ENCODE results near the gene NIPAL1. TPM values are rescaled to one million over a fixed set of nuclear protein-coding genes. Genes with fewer than 3 reads are reported as not detected.

NIPAL1 gene
- total and polyA plus RNA-seq, 4 donors, result 0.81 to 2.3 (median 1.1) TPM; not detected in 1

GRCh38 chr4:48017108-48017571 is 568 bp downstream of the NIPAL1 start:
- no peak overlapping the region for H3K27ac ChIP-seq (ENCODE audit: low read depth in 1 of 2, low read length in 2 of 2)
- WGBS, 2 donors, result 0 to 1% methylated on average over 35 of the region's 35 CpGs
- H3K27me3 ChIP-seq (ENCODE audit: control insufficient read depth in 1 of 2, insufficient read depth in 2 of 2, low read length in 1 of 2), result peaks cover 0 to 2% of the 10 kb centered on the region in 2 donors
- intact Hi-C loops (cut with DNase I), result loop anchor here in 1 of 2 donors (10.0 kb wide), 1 partner anchor 102 kb away; the partner anchor contains the start of gene NFXL1
- no peaks in the 10 kb centered on the region for H3K9me3 ChIP-seq (ENCODE audit: control insufficient read depth, low read length)
- peak overlapping the region; percentile 51 for H3K4me3 ChIP-seq (ENCODE audit: low read length in 2 of 2)
- H3K36me3 ChIP-seq (ENCODE audit: control insufficient read depth in 1 of 2, insufficient read depth in 2 of 2, low read length in 1 of 2), result no peaks in the 10 kb centered on the region
- peak; percentile 64 for ATAC-seq (ENCODE audit: low FRiP score)
- peak; percentile 76 to 91 for DNase-seq
- no peaks in the 10 kb centered on the region for H3K4me1 ChIP-seq (ENCODE audit: control insufficient read depth in 1 of 2, insufficient read depth in 2 of 2, low read length in 2 of 2)

DNA sequence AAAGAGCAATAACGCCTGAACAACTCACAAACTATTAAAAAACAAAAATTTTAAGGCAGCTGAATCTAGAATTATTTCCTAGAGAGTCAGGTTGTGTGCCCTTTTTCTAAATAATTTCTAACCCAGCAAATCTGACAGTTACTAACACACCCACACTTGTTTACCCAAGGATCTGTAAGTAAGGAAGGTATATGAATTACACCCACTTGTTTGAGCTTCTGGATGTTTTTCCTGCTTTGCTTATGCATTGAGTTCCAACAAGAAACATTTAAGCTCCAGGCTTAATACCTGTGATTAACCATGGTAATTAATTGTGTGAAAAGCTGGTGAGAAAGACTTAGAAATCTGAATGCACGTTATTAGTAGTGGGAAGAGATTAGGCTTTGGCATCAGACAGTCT is 1.5 kb downstream of the NIPAL1 start:
- DNase-seq (no peak), ATAC-seq (ENCODE audit: low FRiP score) (no peak)
- Histone ChIP-seq H3K4me1 (ENCODE audit: control insufficient read depth in 1 of 2, insufficient read depth in 2 of 2, low read length in 2 of 2) (no peaks in the 10 kb centered on the region), H3K27me3 (ENCODE audit: control insufficient read depth in 1 of 2, insufficient read depth in 2 of 2, low read length in 1 of 2) (peaks cover 0 to 2% of the 10 kb centered on the region in 2 donors), H3K4me3 (ENCODE audit: low read length in 2 of 2) (no peak overlapping the region), H3K27ac (ENCODE audit: low read depth in 1 of 2, low read length in 2 of 2) (no peak overlapping the region), H3K9me3 (ENCODE audit: control insufficient read depth, low read length) (no peaks in the 10 kb centered on the region), H3K36me3 (ENCODE audit: control insufficient read depth in 1 of 2, insufficient read depth in 2 of 2, low read length in 1 of 2) (no peaks in the 10 kb centered on the region)
- intact Hi-C loops (cut with DNase I), result loop anchor here in 1 of 2 donors (10.0 kb wide), 1 partner anchor 103 kb away; the partner anchor contains the start of gene NFXL1
- 80 to 82% methylated on average over 2 of the region's 2 CpGs for WGBS, 2 donors

GRCh38 chr4:48021100-48021499 is 4.5 kb downstream of the NIPAL1 start:
- no peak for DNase-seq
- Histone ChIP-seq H3K27me3 (ENCODE audit: control insufficient read depth in 1 of 2, insufficient read depth in 2 of 2, low read length in 1 of 2) (peaks cover 0 to 2% of the 10 kb centered on the region in 2 donors), H3K9me3 (ENCODE audit: control insufficient read depth, low read length) (no peaks in the 10 kb centered on the region), H3K4me1 (ENCODE audit: control insufficient read depth in 1 of 2, insufficient read depth in 2 of 2, low read length in 2 of 2) (no peaks in the 10 kb centered on the region), H3K4me3 (ENCODE audit: low read length in 2 of 2) (no peak overlapping the region), H3K27ac (ENCODE audit: low read depth in 1 of 2, low read length in 2 of 2) (no peak overlapping the region), H3K36me3 (ENCODE audit: control insufficient read depth in 1 of 2, insufficient read depth in 2 of 2, low read length in 1 of 2) (no peaks in the 10 kb centered on the region)
- no peak for ATAC-seq (ENCODE audit: low FRiP score)
- intact Hi-C loops (cut with DNase I), result no loop called here
- 64 to 99% methylated on average over 1 of the region's 1 CpG for WGBS, 2 donors

- Histone ChIP-seq H3K9me3 (ENCODE audit: control insufficient read depth, low read length) (no peaks in the 10 kb centered on the region), H3K36me3 (ENCODE audit: control insufficient read depth in 1 of 2, insufficient read depth in 2 of 2, low read length in 1 of 2) (no peaks in the 10 kb centered on the region), H3K4me1 (ENCODE audit: control insufficient read depth in 1 of 2, insufficient read depth in 2 of 2, low read length in 2 of 2) (no peaks in the 10 kb centered on the region), H3K4me3 (ENCODE audit: low read length in 2 of 2) (no peak overlapping the region), H3K27me3 (ENCODE audit: control insufficient read depth in 1 of 2, insufficient read depth in 2 of 2, low read length in 1 of 2) (peaks cover 0 to 2% of the 10 kb centered on the region in 2 donors), H3K27ac (ENCODE audit: low read depth in 1 of 2, low read length in 2 of 2) (no peak overlapping the region)
- WGBS, 2 donors, result 40 to 50% methylated on average over 3 of the region's 3 CpGs
- intact Hi-C loops (cut with DNase I), result no loop called here
- DNase-seq, result no peak
- ATAC-seq (ENCODE audit: low FRiP score), result no peak
These were observed 5.7 kb downstream of the NIPAL1 start for GRCh38 chr4:48022192-48022799.

- Histone ChIP-seq H3K27me3 (ENCODE audit: control insufficient read depth in 1 of 2, insufficient read depth in 2 of 2, low read length in 1 of 2) (peaks cover 0 to 2% of the 10 kb centered on the region in 2 donors), H3K4me3 (ENCODE audit: low read length in 2 of 2) (no peak overlapping the region), H3K27ac (ENCODE audit: low read depth in 1 of 2, low read length in 2 of 2) (no peak overlapping the region), H3K9me3 (ENCODE audit: control insufficient read depth, low read length) (no peaks in the 10 kb centered on the region), H3K36me3 (ENCODE audit: control insufficient read depth in 1 of 2, insufficient read depth in 2 of 2, low read length in 1 of 2) (no peaks in the 10 kb centered on the region), H3K4me1 (ENCODE audit: control insufficient read depth in 1 of 2, insufficient read depth in 2 of 2, low read length in 2 of 2) (no peaks in the 10 kb centered on the region)
- no peak for ATAC-seq (ENCODE audit: low FRiP score)
- 85 to 87% methylated on average over 4 of the region's 4 CpGs for WGBS, 2 donors
- DNase-seq, result no peak
- intact Hi-C loops (cut with DNase I), result no loop called here
These were observed 8.0 kb downstream of the NIPAL1 start for GRCh38 chr4:48024522-48024921.

GRCh38 chr4:48025005-48025404 is 8.4 kb downstream of the NIPAL1 start:
- H3K36me3 ChIP-seq (ENCODE audit: control insufficient read depth in 1 of 2, insufficient read depth in 2 of 2, low read length in 1 of 2), result no peaks in the 10 kb centered on the region
- 3 to 6% methylated on average over 2 of the region's 2 CpGs for WGBS, 2 donors

GRCh38 chr4:48027653-48028052 is 11.1 kb downstream of the NIPAL1 start:
- Histone ChIP-seq H3K4me1 (ENCODE audit: control insufficient read depth in 1 of 2, insufficient read depth in 2 of 2, low read length in 2 of 2) (no peaks in the 10 kb centered on the region), H3K4me3 (ENCODE audit: low read length in 2 of 2) (no peak overlapping the region), H3K36me3 (ENCODE audit: control insufficient read depth in 1 of 2, insufficient read depth in 2 of 2, low read length in 1 of 2) (no peaks in the 10 kb centered on the region), H3K27me3 (ENCODE audit: control insufficient read depth in 1 of 2, insufficient read depth in 2 of 2, low read length in 1 of 2) (no peaks in the 10 kb centered on the region), H3K27ac (ENCODE audit: low read depth in 1 of 2, low read length in 2 of 2) (no peak overlapping the region), H3K9me3 (ENCODE audit: control insufficient read depth, low read length) (no peaks in the 10 kb centered on the region)
- intact Hi-C loops (cut with DNase I), result no loop called here
- DNase-seq, result no peak
- ATAC-seq (ENCODE audit: low FRiP score), result no peak

More at GRCh38 chr4:48025005-48025404, 8.4 kb downstream of the NIPAL1 start:
- Histone ChIP-seq H3K27ac (ENCODE audit: low read depth in 1 of 2, low read length in 2 of 2) (no peak overlapping the region), H3K4me1 (ENCODE audit: control insufficient read depth in 1 of 2, insufficient read depth in 2 of 2, low read length in 2 of 2) (no peaks in the 10 kb centered on the region), H3K9me3 (ENCODE audit: control insufficient read depth, low read length) (no peaks in the 10 kb centered on the region), H3K4me3 (ENCODE audit: low read length in 2 of 2) (no peak overlapping the region), H3K27me3 (ENCODE audit: control insufficient read depth in 1 of 2, insufficient read depth in 2 of 2, low read length in 1 of 2) (peaks cover 0 to 2% of the 10 kb centered on the region in 2 donors)
- ATAC-seq (ENCODE audit: low FRiP score) (no peak), DNase-seq (no peak)
- intact Hi-C loops (cut with DNase I), result no loop called here

DNA sequence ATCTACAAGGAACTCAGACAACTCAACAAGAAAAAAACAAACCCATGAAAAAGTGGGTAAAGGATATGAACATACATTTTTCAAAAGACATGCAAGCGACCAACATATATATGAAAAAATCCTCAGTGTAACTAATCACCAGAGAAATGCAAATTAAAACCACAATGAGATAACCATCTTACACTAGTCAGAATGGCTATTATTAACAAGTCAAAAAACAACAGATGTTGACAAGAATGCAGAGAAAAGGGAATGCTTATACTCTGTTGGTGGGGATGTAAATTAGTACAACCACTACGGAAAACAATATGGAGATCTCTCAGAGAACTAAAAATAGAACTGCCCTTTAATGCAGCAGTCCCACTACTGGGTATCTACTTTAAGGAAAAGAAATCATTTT is 12.1 kb downstream of the NIPAL1 start:
- Histone ChIP-seq H3K4me3 (ENCODE audit: low read length in 2 of 2) (no peak overlapping the region), H3K36me3 (ENCODE audit: control insufficient read depth in 1 of 2, insufficient read depth in 2 of 2, low read length in 1 of 2) (no peaks in the 10 kb centered on the region), H3K27me3 (ENCODE audit: control insufficient read depth in 1 of 2, insufficient read depth in 2 of 2, low read length in 1 of 2) (no peaks in the 10 kb centered on the region), H3K4me1 (ENCODE audit: control insufficient read depth in 1 of 2, insufficient read depth in 2 of 2, low read length in 2 of 2) (no peaks in the 10 kb centered on the region), H3K27ac (ENCODE audit: low read depth in 1 of 2, low read length in 2 of 2) (no peak overlapping the region), H3K9me3 (ENCODE audit: control insufficient read depth, low read length) (no peaks in the 10 kb centered on the region)
- ATAC-seq (ENCODE audit: low FRiP score) (no peak), DNase-seq (no peak)
- WGBS, 2 donors, result 68 to 92% methylated on average over 2 of the region's 2 CpGs
- intact Hi-C loops (cut with DNase I), result no loop called here

GRCh38 chr4:48030470-48030869 is 13.9 kb downstream of the NIPAL1 start:
- H3K27me3 ChIP-seq (ENCODE audit: control insufficient read depth in 1 of 2, insufficient read depth in 2 of 2, low read length in 1 of 2), result no peaks in the 10 kb centered on the region
- intact Hi-C loops (cut with DNase I), result no loop called here
- no peaks in the 10 kb centered on the region for H3K9me3 ChIP-seq (ENCODE audit: control insufficient read depth, low read length)
- WGBS, 2 donors, result 71 to 75% methylated on average over 3 of the region's 3 CpGs
- no peaks in the 10 kb centered on the region for H3K4me1 ChIP-seq (ENCODE audit: control insufficient read depth in 1 of 2, insufficient read depth in 2 of 2, low read length in 2 of 2)
- ATAC-seq (ENCODE audit: low FRiP score) (no peak), DNase-seq (no peak)
- H3K36me3 ChIP-seq (ENCODE audit: control insufficient read depth in 1 of 2, insufficient read depth in 2 of 2, low read length in 1 of 2), result no peaks in the 10 kb centered on the region
- H3K27ac ChIP-seq (ENCODE audit: low read depth in 1 of 2, low read length in 2 of 2), result no peak overlapping the region
- no peak overlapping the region for H3K4me3 ChIP-seq (ENCODE audit: low read length in 2 of 2)

Data from aorta (tissue), 5 donors.